Measurements from ENCODE around the gene F8. TPM values are rescaled to one million over a fixed set of nuclear protein-coding genes. Genes with fewer than 3 reads are reported as not detected.
"Not testable (repeated sequence)": the region's sequence is repeated elsewhere in the genome, so short reads cannot be mapped to it uniquely, and the experiment has no call there.

F8 gene
- total RNA-seq, 1 donor from 2014 or later = 3.5 TPM

GRCh38 chrX:154828016-154828408, 194.5 kb downstream of the F8 start:
- Mint-ChIP-seq H3K9me3 (ENCODE audit: low read depth) (peaks cover 25% of the 10 kb centered on the region), H3K27me3 (ENCODE audit: low read depth) (peaks cover 2% of the 10 kb centered on the region), H3K4me3 (ENCODE audit: unreplicated experiment) (no peak overlapping the region), H3K27ac (ENCODE audit: unreplicated experiment) (no peak overlapping the region), H3K4me1 (ENCODE audit: low read depth) (no peaks in the 10 kb centered on the region), H3K36me3 (ENCODE audit: low read depth) (peaks cover 2% of the 10 kb centered on the region)
- no peak for DNase-seq (ENCODE audit: low spot score)
- no peak for TF ChIP-seq CTCF (IDR thresholded peaks at IDR 0.05)

GRCh38 chrX:154827194-154828015, 195.1 kb downstream of the F8 start:
- no peak overlapping the region for H3K27ac Mint-ChIP-seq (ENCODE audit: unreplicated experiment)
- H3K36me3 Mint-ChIP-seq (ENCODE audit: low read depth) = peaks cover 2% of the 10 kb centered on the region
- no peak overlapping the region for H3K4me3 Mint-ChIP-seq (ENCODE audit: unreplicated experiment)
- no peaks in the 10 kb centered on the region for H3K4me1 Mint-ChIP-seq (ENCODE audit: low read depth)
- TF ChIP-seq CTCF (IDR thresholded peaks at IDR 0.05) = no peak
- peaks cover 2% of the 10 kb centered on the region for H3K27me3 Mint-ChIP-seq (ENCODE audit: low read depth)
- peaks cover 25% of the 10 kb centered on the region for H3K9me3 Mint-ChIP-seq (ENCODE audit: low read depth)
- no peak for DNase-seq (ENCODE audit: low spot score)

- peaks cover 20% of the 10 kb centered on the region for H3K9me3 Mint-ChIP-seq (ENCODE audit: low read depth)
- H3K27me3 Mint-ChIP-seq (ENCODE audit: low read depth); H3K4me1 Mint-ChIP-seq (ENCODE audit: low read depth); H3K4me3 Mint-ChIP-seq (ENCODE audit: unreplicated experiment); H3K36me3 Mint-ChIP-seq (ENCODE audit: low read depth); DNase-seq (ENCODE audit: low spot score); H3K27ac Mint-ChIP-seq (ENCODE audit: unreplicated experiment): not testable (repeated sequence)
Observed at GRCh38 chrX:154825586-154825985, 196.9 kb downstream of the F8 start.

- H3K27ac Mint-ChIP-seq (ENCODE audit: unreplicated experiment) = no peak overlapping the region
- no peak overlapping the region for H3K4me3 Mint-ChIP-seq (ENCODE audit: unreplicated experiment)
- no peaks in the 10 kb centered on the region for H3K4me1 Mint-ChIP-seq (ENCODE audit: low read depth)
- H3K36me3 Mint-ChIP-seq (ENCODE audit: low read depth) = peaks cover 2% of the 10 kb centered on the region
- no peaks in the 10 kb centered on the region for H3K27me3 Mint-ChIP-seq (ENCODE audit: low read depth)
- no peak for TF ChIP-seq CTCF (IDR thresholded peaks at IDR 0.05)
- peaks cover 15% of the 10 kb centered on the region for H3K9me3 Mint-ChIP-seq (ENCODE audit: low read depth)
- DNase-seq (ENCODE audit: low spot score) = no peak
Observed at GRCh38 chrX:154824638-154825037, 197.9 kb downstream of the F8 start.

- H3K27ac Mint-ChIP-seq (ENCODE audit: unreplicated experiment) = no peak overlapping the region
- peaks cover 9% of the 10 kb centered on the region for H3K9me3 Mint-ChIP-seq (ENCODE audit: low read depth)
- H3K27me3 Mint-ChIP-seq (ENCODE audit: low read depth) = no peaks in the 10 kb centered on the region
Observed at GRCh38 chrX:154822029-154822428, 200.5 kb downstream of the F8 start.

More at GRCh38 chrX:154822029-154822428, 200.5 kb downstream of the F8 start:
- TF ChIP-seq CTCF (IDR thresholded peaks at IDR 0.05) = no peak
- no peak overlapping the region for H3K4me3 Mint-ChIP-seq (ENCODE audit: unreplicated experiment)
- H3K4me1 Mint-ChIP-seq (ENCODE audit: low read depth) = no peaks in the 10 kb centered on the region
- DNase-seq (ENCODE audit: low spot score) = no peak
- peaks cover 2% of the 10 kb centered on the region for H3K36me3 Mint-ChIP-seq (ENCODE audit: low read depth)
